Activated B cell treated with CpG ODN at 0.5 μM for 24 hours (primary cell): ENCODE results near the gene CLDND1. TPM values are rescaled to one million over a fixed set of nuclear protein-coding genes. Genes with fewer than 3 reads are reported as not detected.

ENCODE experiments used
- ATAC-seq: fragments of 200-7000 bp; cut with Tn5 transposase; one replicate; pipeline ENCODE4 v1.10.0; 2021; ENCODE audit warnings: low read depth, mild to moderate bottlenecking, moderate library complexity
- CTCF ChIA-PET: fragments of 350-600 bp; sonication (Branson Sonifier 250); formaldehyde crosslinking; loops from one replicate; lab custom pipeline; 2021; ENCODE audit warnings: antibody characterized with exemption; lab: Charles Lee
- POLR2A ChIA-PET: fragments of 350-600 bp; sonication (Branson Sonifier 250); formaldehyde crosslinking; loops from one replicate; lab custom pipeline; 2021; ENCODE audit warnings: antibody characterized with exemption; lab: Charles Lee
- DNase-seq: peaks from one replicate; pipeline ENCODE4 v3.0.0; 2022
- H3K27ac Mint-ChIP-seq: one replicate; pipeline ENCODE4 v1.8.0; 2020; ENCODE audit warnings: mixed read lengths
- H3K27me3 Mint-ChIP-seq: one replicate; pipeline ENCODE4 v1.8.0; 2021; ENCODE audit warnings: mixed read lengths
- H3K36me3 Mint-ChIP-seq: one replicate; pipeline ENCODE4 v1.8.0; 2021; ENCODE audit warnings: low read depth, mixed read lengths
- H3K4me1 Mint-ChIP-seq: one replicate; pipeline ENCODE4 v1.8.0; 2021; ENCODE audit warnings: mixed read lengths
- H3K4me3 Mint-ChIP-seq: one replicate; pipeline ENCODE4 v1.8.0; 2020; ENCODE audit warnings: mild to moderate bottlenecking, mixed read lengths
- H3K9me3 Mint-ChIP-seq: one replicate; pipeline ENCODE4 v1.8.0; 2020; ENCODE audit warnings: mixed read lengths
- intact Hi-C: fragments of 100-400 bp; cut with micrococcal nuclease; formaldehyde crosslinking; loops from one replicate; pipeline ENCODE4 v1.15.1; 2024
- total RNA-seq: library from RNA; stranded (reverse); gene quantifications from 2 replicates; pipeline ENCODE4 v1.2.3, GENCODE V29; 2022
- TF ChIP-seq, protein P1 (sequence below): fragments of 200-600 bp; IDR thresholded peaks from one replicate; pipeline ENCODE4 v1.8.0; 2022; ENCODE audit warnings: antibody characterized with exemption, mild to moderate bottlenecking

The CLDND1 gene
- total RNA-seq, 1 donor from 2014 or later: 140 TPM

DNA sequence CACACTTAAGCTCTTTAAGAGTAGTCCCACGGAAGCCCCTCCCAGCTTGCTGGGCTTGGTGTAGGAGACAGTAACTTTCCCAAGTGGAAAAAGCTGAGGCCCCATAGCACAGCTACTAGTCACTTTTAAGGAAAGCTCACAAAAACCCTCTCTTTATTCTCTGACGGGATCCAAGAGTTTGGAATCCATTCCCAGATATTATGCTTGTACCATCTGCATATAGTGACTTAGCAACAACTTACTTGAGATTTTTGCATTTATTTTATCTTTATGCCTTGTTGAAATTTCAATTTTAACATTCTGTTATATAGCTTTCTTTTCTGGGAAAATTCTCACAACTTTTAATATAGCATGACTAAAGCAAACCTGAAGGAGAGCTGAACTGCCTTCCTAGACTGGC lies 28.5 kb upstream of the CLDND1 start:
- POLR2A ChIA-PET: no interaction called here
- Mint-ChIP-seq H3K4me1 (peaks cover 42% of the 10 kb centered on the region), H3K27ac (no peak overlapping the region), H3K9me3 (no peaks in the 10 kb centered on the region), H3K4me3 (no peak overlapping the region), H3K36me3 (no peaks in the 10 kb centered on the region), H3K27me3 (peaks cover 5% of the 10 kb centered on the region)
- TF ChIP-seq, protein P1, sequence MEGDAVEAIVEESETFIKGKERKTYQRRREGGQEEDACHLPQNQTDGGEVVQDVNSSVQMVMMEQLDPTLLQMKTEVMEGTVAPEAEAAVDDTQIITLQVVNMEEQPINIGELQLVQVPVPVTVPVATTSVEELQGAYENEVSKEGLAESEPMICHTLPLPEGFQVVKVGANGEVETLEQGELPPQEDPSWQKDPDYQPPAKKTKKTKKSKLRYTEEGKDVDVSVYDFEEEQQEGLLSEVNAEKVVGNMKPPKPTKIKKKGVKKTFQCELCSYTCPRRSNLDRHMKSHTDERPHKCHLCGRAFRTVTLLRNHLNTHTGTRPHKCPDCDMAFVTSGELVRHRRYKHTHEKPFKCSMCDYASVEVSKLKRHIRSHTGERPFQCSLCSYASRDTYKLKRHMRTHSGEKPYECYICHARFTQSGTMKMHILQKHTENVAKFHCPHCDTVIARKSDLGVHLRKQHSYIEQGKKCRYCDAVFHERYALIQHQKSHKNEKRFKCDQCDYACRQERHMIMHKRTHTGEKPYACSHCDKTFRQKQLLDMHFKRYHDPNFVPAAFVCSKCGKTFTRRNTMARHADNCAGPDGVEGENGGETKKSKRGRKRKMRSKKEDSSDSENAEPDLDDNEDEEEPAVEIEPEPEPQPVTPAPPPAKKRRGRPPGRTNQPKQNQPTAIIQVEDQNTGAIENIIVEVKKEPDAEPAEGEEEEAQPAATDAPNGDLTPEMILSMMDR: no peak
- ATAC-seq: no peak
- DNase-seq: no peak
- intact Hi-C loops: no loop called here
- CTCF ChIA-PET: no interaction called here

DNA sequence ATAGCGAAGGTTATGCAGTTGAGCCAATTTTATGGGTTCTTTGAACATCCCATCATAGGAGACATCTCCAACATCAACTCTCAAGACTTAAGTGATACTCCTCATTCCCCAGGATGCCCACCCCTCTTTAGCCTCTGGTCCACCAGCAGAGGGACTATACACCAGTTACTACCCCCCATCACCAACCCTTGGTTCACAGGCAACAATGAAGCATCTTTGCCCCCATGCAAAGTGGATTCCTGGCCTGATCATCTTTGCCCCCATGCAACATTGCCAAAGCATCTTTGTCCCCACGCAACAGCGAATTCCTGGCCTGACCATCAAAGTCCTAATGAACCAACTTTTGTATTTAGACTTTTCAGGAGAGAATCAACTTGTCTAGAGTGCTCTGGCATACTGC lies 28.1 kb upstream of the CLDND1 start:
- intact Hi-C loops: no loop called here
- TF ChIP-seq, protein P1: no peak
- ChIA-PET CTCF (no interaction called here), POLR2A (no interaction called here)
- no peaks in the 10 kb centered on the region for H3K9me3 Mint-ChIP-seq
- H3K36me3 Mint-ChIP-seq: no peaks in the 10 kb centered on the region
- peaks cover 41% of the 10 kb centered on the region for H3K4me1 Mint-ChIP-seq
- H3K4me3 Mint-ChIP-seq: no peak overlapping the region
- DNase-seq: no peak
- ATAC-seq: no peak
- peaks cover 6% of the 10 kb centered on the region for H3K27me3 Mint-ChIP-seq
- no peak overlapping the region for H3K27ac Mint-ChIP-seq

DNA sequence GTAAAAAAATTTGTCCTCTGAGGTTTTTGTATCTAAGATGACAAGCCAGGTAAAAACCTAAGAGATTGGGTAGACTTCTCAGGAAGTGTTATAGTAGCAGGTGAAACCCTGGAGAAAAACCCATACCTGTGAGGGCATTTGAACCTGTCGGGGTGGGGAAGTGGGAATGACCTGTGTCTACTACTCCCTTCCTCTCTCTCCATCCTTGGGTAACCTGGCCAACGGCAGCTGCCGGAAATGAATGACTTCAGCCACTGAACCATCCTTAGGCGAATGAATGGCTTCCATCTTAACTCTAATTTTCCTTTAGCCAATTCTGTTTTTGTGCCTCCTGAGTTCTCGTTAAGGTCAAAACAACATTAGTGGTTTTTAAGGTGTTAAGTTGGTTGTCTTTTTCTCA lies 25.8 kb upstream of the CLDND1 start:
- ChIA-PET POLR2A (no interaction called here), CTCF (no interaction called here)
- Mint-ChIP-seq H3K4me3 (no peak overlapping the region), H3K27me3 (peaks cover 4% of the 10 kb centered on the region), H3K36me3 (no peaks in the 10 kb centered on the region), H3K9me3 (no peaks in the 10 kb centered on the region), H3K27ac (no peak overlapping the region), H3K4me1 (peaks cover 29% of the 10 kb centered on the region)
- no peak for ATAC-seq
- TF ChIP-seq, protein P1: no peak
- DNase-seq: no peak
- intact Hi-C loops: no loop called here

DNA sequence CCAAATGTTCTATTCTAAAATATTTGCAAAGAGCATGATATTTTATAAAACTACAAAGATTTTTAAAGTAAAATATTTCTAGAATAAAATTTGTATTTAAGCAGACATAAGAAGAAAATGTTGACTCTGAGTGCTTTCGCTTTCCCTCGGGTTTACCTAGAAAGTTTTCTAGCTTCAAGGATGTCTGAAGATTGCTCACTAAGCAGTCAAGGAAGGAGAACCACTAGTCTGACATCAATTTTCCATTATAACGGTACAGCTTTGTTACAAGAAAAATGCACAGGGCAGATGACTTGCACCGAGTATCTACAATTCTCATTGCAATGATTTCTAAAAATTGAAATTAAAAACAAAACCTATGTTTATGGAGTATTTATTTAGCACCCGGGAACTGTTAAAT lies 23.2 kb upstream of the CLDND1 start:
- Mint-ChIP-seq H3K9me3 (no peaks in the 10 kb centered on the region), H3K4me1 (peaks cover 9% of the 10 kb centered on the region), H3K27ac (no peak overlapping the region), H3K36me3 (no peaks in the 10 kb centered on the region), H3K4me3 (no peak overlapping the region), H3K27me3 (peaks cover 4% of the 10 kb centered on the region)
- peak; percentile 14 for ATAC-seq
- TF ChIP-seq, protein P1: no peak
- CTCF ChIA-PET: no interaction called here
- POLR2A ChIA-PET: interaction anchor here (0.9 kb wide), 1 partner anchor 9 kb away, joined by 3 read pairs; no protein-coding TSS in a partner anchor
- DNase-seq: no peak
- intact Hi-C loops: no loop called here

DNA sequence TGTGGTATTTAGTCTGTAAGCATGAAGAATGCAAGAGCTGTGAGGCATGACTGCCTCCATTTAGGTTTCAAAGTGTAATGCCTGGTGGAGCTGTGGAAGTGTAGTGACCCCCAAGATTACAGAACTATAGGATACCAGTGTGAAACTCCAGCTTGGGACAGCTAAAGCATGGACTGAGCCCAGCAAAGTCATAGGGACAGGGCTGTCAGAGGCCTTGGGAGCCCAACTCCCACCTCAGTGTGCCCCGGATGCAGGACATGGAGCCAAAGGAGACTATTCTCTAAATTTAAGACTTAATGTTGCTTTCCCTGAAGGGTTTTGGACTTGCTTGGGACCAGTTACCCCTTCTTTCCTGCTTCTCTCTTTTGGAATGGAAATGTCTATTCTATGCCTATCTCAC lies 19.9 kb upstream of the CLDND1 start:
- intact Hi-C loops: no loop called here

More for the DNA sequence above, 19.9 kb upstream of the CLDND1 start:
- DNase-seq (no peak), ATAC-seq (no peak)
- no peaks in the 10 kb centered on the region for H3K9me3 Mint-ChIP-seq
- no peak overlapping the region for H3K27ac Mint-ChIP-seq
- no peaks in the 10 kb centered on the region for H3K36me3 Mint-ChIP-seq
- peaks cover 2% of the 10 kb centered on the region for H3K27me3 Mint-ChIP-seq
- ChIA-PET CTCF (interaction anchor here (1.1 kb wide), 1 partner anchor 54 kb away, joined by 3 read pairs; no protein-coding TSS in a partner anchor), POLR2A (interaction anchor here (1.4 to 2.1 kb wide), 2 partner anchors 14 to 20 kb away, joined by 3 to 9 read pairs; no protein-coding TSS in a partner anchor)
- no peak overlapping the region for H3K4me3 Mint-ChIP-seq
- TF ChIP-seq, protein P1: no peak
- peaks cover 21% of the 10 kb centered on the region for H3K4me1 Mint-ChIP-seq
